Glomerular visceral epithelial cell (primary cell): ENCODE measurements around the gene CREBBP.

Source experiments
- DNase-seq: peaks from one replicate; pipeline ENCODE4 v3.0.0-alpha.2; 2016; ENCODE audit errors: extremely low spot score

CREBBP gene

GRCh38 chr16:3824121-3824795 is 56.3 kb downstream of the CREBBP start:
- peak; percentile 15 for DNase-seq

GRCh38 chr16:3823427-3823826 is 57.1 kb downstream of the CREBBP start:
- DNase-seq = no peak

GRCh38 chr16:3822366-3823045 is 58.0 kb downstream of the CREBBP start:
- DNase-seq = peak; percentile 9

GRCh38 chr16:3821184-3821583 is 59.3 kb downstream of the CREBBP start:
- no peak for DNase-seq

- peak; percentile 90 for DNase-seq
Observed at GRCh38 chr16:3819746-3820724, 60.5 kb downstream of the CREBBP start.

- DNase-seq = no peak
Observed at GRCh38 chr16:3819175-3819527, 61.4 kb downstream of the CREBBP start.

GRCh38 chr16:3816326-3816725 is 64.2 kb downstream of the CREBBP start:
- no peak for DNase-seq

- DNase-seq = no peak
Observed at GRCh38 chr16:3814755-3815154, 65.8 kb downstream of the CREBBP start.

GRCh38 chr16:3812469-3813172 is 67.9 kb downstream of the CREBBP start:
- no peak for DNase-seq

GRCh38 chr16:3810818-3811217 is 69.7 kb downstream of the CREBBP start:
- DNase-seq = no peak

GRCh38 chr16:3810198-3810664 is 70.3 kb downstream of the CREBBP start:
- DNase-seq = no peak

GRCh38 chr16:3808308-3809063 is 72.0 kb downstream of the CREBBP start:
- no peak for DNase-seq

- no peak for DNase-seq
Observed at GRCh38 chr16:3807425-3808123, 72.9 kb downstream of the CREBBP start.

GRCh38 chr16:3804426-3805016 is 76.0 kb downstream of the CREBBP start:
- no peak for DNase-seq

- DNase-seq = no peak
Observed at GRCh38 chr16:3800477-3801270, 79.8 kb downstream of the CREBBP start.

- no peak for DNase-seq
Observed at GRCh38 chr16:3800019-3800418, 80.5 kb downstream of the CREBBP start.

GRCh38 chr16:3799354-3799753 is 81.2 kb downstream of the CREBBP start:
- no peak for DNase-seq

GRCh38 chr16:3798838-3799237 is 81.7 kb downstream of the CREBBP start:
- no peak for DNase-seq
